Kidney (tissue), 14 donors: Measurements from ENCODE around the gene MAP3K5. TPM values are rescaled to one million over a fixed set of nuclear protein-coding genes. Genes with fewer than 3 reads are reported as not detected.

ENCODE experiments used
- DNase-seq, 5 donors: peaks; one replicate each; pipeline ENCODE4 v3.0.0-alpha.2; 2013 to 2020
- FAIRE-seq: peaks from 2 replicates; lab custom pipeline; 2012; peaks lifted over from hg19 to GRCh38; lab: Jason Lieb, UNC
- H3K27ac ChIP-seq, 2 donors: one replicate each; pipeline ENCODE4 v1.7.0; 2013; ENCODE audit warnings: low read depth in 2 of 2, low read length in 2 of 2, inconsistent platforms in 1 of 2
- H3K27me3 ChIP-seq: one replicate; pipeline ENCODE4 v1.7.1; 2013; ENCODE audit warnings: low read length, inconsistent platforms; ENCODE audit not compliant: control insufficient read depth, insufficient read depth
- H3K36me3 ChIP-seq, 3 donors: one replicate each; pipeline versions ENCODE4 v1.7.0 to v1.7.1; 2013; ENCODE audit warnings: low read length in 3 of 3, control low read depth in 1 of 3, inconsistent platforms in 1 of 3; ENCODE audit not compliant: insufficient read depth in 3 of 3, control insufficient read depth in 2 of 3
- H3K4me1 ChIP-seq, 3 donors: one replicate each; pipeline versions ENCODE4 v1.7.0 to v1.7.1; 2013; ENCODE audit warnings: low read length in 3 of 3, inconsistent platforms in 1 of 3, low read depth in 1 of 3; ENCODE audit not compliant: control insufficient read depth in 2 of 3, insufficient read depth in 2 of 3
- H3K4me3 ChIP-seq, 3 donors: one replicate each; pipeline versions ENCODE4 v1.7.0 to v1.8.1; 2013; ENCODE audit warnings: low read length in 3 of 3, control low read depth in 1 of 3, inconsistent platforms in 1 of 3
- H3K9ac ChIP-seq, 3 donors: one replicate each; pipeline versions ENCODE4 v1.7.0 to v1.7.1; 2013; ENCODE audit warnings: low read length in 3 of 3, control low read depth in 1 of 3, inconsistent platforms in 1 of 3
- H3K9me3 ChIP-seq, 3 donors: one replicate each; pipeline versions ENCODE4 v1.7.0 to v1.7.1; 2013; ENCODE audit warnings: low read length in 3 of 3, control low read depth in 1 of 3, inconsistent platforms in 1 of 3; ENCODE audit not compliant: control insufficient read depth in 2 of 3, insufficient read depth in 1 of 3
- intact Hi-C: fragments of 100-400 bp; cut with DNase I; formaldehyde crosslinking; loops from one replicate; pipeline ENCODE4 v1.11.1; 2022
- polyA plus RNA-seq: library from polyadenylated mRNA; stranded (reverse); fragments of 350-450 nt; fragmentation: Illumina TruSeq; extraction: RNeasy Lipid Tissue Mini Kit (QIAGEN cat#74804); gene quantifications from one replicate; pipeline ENCODE4 v1.2.3, GENCODE V29; 2014; ENCODE audit warnings: low read depth, low replicate concordance; ENCODE audit not compliant: insufficient read depth
- total RNA-seq: library from RNA; stranded (reverse); fragmentation: NEBNext Ultra II Directional; extraction: Animal tissue kit (Norgen Biotek cat#: 25700); gene quantifications from one replicate; pipeline ENCODE4 v1.2.1, GENCODE V29; 2021
- TF ChIP-seq, protein P1 (sequence below): IDR thresholded peaks from 3 replicates; pipeline ENCODE4 v1.5.1; 2012; ENCODE audit warnings: mild to moderate bottlenecking, moderate library complexity, borderline replicate concordance; ENCODE audit not compliant: insufficient read depth; ENCODE audit errors: extremely low read depth
- donor health status: control.
- donor health status: control.
- donor health status: control.
- donor health status: control.
- donor health status: control.
- donor health status: DM: yes; HTN: yes; CAD: no.
- donor health status: Normal renal cell carcinoma (clear cell type).

MAP3K5 gene
- total and polyA plus RNA-seq, 2 donors from 2014 or later, result 5.9 to 32.9 TPM

DNA sequence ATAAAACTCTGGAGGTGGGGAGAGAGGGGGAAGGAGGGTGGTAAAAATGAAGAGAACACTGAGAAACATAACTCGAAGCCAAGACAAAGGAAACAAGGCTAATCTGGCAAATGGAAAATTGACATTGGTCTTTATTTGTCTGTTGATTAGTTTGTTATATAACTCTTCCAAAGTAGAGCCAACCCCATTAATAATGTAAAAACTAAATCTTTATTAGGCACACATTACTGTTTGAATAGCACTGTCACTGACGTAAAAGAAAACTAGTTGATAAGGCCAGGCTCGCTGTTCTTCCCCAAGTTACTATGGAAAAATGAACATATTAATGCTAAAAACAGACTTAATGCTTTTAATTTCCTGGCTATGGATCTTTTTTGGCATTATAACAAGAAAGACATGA is 110.0 kb downstream of the MAP3K5 start:
- FAIRE-seq, result no peak
- no peaks in the 10 kb centered on the region for H3K9me3 ChIP-seq
- TF ChIP-seq, protein P1, sequence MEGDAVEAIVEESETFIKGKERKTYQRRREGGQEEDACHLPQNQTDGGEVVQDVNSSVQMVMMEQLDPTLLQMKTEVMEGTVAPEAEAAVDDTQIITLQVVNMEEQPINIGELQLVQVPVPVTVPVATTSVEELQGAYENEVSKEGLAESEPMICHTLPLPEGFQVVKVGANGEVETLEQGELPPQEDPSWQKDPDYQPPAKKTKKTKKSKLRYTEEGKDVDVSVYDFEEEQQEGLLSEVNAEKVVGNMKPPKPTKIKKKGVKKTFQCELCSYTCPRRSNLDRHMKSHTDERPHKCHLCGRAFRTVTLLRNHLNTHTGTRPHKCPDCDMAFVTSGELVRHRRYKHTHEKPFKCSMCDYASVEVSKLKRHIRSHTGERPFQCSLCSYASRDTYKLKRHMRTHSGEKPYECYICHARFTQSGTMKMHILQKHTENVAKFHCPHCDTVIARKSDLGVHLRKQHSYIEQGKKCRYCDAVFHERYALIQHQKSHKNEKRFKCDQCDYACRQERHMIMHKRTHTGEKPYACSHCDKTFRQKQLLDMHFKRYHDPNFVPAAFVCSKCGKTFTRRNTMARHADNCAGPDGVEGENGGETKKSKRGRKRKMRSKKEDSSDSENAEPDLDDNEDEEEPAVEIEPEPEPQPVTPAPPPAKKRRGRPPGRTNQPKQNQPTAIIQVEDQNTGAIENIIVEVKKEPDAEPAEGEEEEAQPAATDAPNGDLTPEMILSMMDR, result no peak
- H3K36me3 ChIP-seq, result peaks cover 0 to 2% (median 0%) of the 10 kb centered on the region in 3 donors
- no peak for DNase-seq
- no peak overlapping the region for H3K4me3 ChIP-seq
- H3K27me3 ChIP-seq, result no peaks in the 10 kb centered on the region
- H3K4me1 ChIP-seq, result no peaks in the 10 kb centered on the region
- intact Hi-C loops, result no loop called here
- H3K27ac ChIP-seq, result no peak overlapping the region
- no peak overlapping the region for H3K9ac ChIP-seq

DNA sequence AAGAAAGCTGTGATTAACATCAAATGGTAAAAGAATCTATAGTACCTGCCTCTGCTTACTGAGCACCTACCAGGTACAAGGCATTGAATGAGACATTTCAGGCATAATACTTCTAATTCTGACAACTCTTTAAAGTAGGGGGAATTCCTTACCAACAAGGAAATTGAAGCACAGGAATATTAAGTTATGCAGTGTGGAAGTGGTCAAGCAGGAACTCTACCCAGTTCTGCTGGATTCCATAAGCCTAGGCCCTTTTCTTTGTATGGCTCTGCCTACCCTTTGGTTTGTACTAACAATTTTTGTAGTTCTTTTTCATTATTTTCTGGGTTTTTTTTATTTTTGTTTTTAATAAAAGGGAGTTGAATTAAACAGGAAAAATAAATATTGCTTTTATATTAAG is 114.5 kb downstream of the MAP3K5 start:
- DNase-seq, result peak in 2 of 5 donors; percentile 66 to 73
- Histone ChIP-seq H3K27me3 (no peaks in the 10 kb centered on the region), H3K4me3 (no peak overlapping the region), H3K4me1 (no peaks in the 10 kb centered on the region), H3K9ac (no peak overlapping the region), H3K27ac (no peak overlapping the region), H3K9me3 (no peaks in the 10 kb centered on the region), H3K36me3 (peaks cover 0 to 2% (median 0%) of the 10 kb centered on the region in 3 donors)
- TF ChIP-seq, protein P1, result no peak
- intact Hi-C loops, result no loop called here
- FAIRE-seq, result peak; percentile 25

GRCh38 chr6:136677344-136677743 is 114.9 kb downstream of the MAP3K5 start:
- peaks cover 0 to 2% (median 0%) of the 10 kb centered on the region in 3 donors for H3K36me3 ChIP-seq
- no peak overlapping the region for H3K4me3 ChIP-seq
- H3K27ac ChIP-seq, result no peak overlapping the region
- H3K27me3 ChIP-seq, result no peaks in the 10 kb centered on the region
- TF ChIP-seq, protein P1, result no peak
- no peaks in the 10 kb centered on the region for H3K4me1 ChIP-seq
- no peak for FAIRE-seq
- intact Hi-C loops, result no loop called here
- no peak overlapping the region for H3K9ac ChIP-seq
- H3K9me3 ChIP-seq, result no peaks in the 10 kb centered on the region
- DNase-seq, result no peak

DNA sequence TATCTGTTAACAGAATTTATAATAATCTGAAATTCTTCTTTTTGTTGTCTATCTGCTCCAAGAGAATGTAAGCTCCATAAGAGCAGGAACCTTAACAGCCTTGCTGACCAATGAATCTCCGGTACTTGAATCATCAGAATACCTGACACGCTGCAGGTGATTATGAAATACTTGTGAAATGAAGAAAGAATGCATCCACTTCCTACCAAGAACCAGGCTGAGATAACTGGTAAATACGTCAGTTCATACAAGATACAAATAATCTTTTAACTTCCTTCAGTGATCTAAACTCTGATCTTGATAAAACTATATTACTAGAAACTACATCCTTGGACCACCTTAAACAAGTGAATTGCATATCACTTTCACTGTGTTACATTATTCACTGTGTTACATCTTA is 116.2 kb downstream of the MAP3K5 start:
- Histone ChIP-seq H3K9ac (no peak overlapping the region), H3K36me3 (peaks cover 0 to 2% (median 0%) of the 10 kb centered on the region in 3 donors), H3K4me3 (no peak overlapping the region), H3K9me3 (no peaks in the 10 kb centered on the region), H3K27ac (no peak overlapping the region), H3K4me1 (no peaks in the 10 kb centered on the region), H3K27me3 (no peaks in the 10 kb centered on the region)
- DNase-seq (no peak), FAIRE-seq (no peak)
- TF ChIP-seq, protein P1, result no peak
- intact Hi-C loops, result no loop called here
